HepG2 (cell line): ENCODE results near the gene KCTD4. TPM values are rescaled to one million over a fixed set of nuclear protein-coding genes. Genes with fewer than 3 reads are reported as not detected.

ENCODE experiments used
- ATAC-seq: fragments of 200-7000 bp; cut with Tn5 transposase; 3 replicates; pipeline ENCODE4 v1.9.1; 2020; ENCODE audit warnings: mild to moderate bottlenecking, moderate library complexity
- BruUV-seq: library from RNA; stranded (reverse); fragments of 400-500 nt; replicated peaks from 2 replicates; lab custom pipeline; 2021; lab: Mats Ljungman, UMichigan
- CTCF ChIA-PET: fragments of 300-600 bp; formaldehyde crosslinking; extraction: SDS; loops from one replicate; lab custom pipeline; 2021; ENCODE audit warnings: low total read pairs, inconsistent platforms, low intra/inter-chr PET ratio; lab: Yijun Ruan, JAX
- POLR2A ChIA-PET: fragments of 350-600 bp; sonication (Branson Sonifier 250); formaldehyde crosslinking; loops from one replicate; lab custom pipeline; 2020; ENCODE audit warnings: antibody characterized with exemption, inconsistent platforms; lab: Yijun Ruan, JAX
- DNase-seq: peaks from one replicate; pipeline ENCODE4 v3.0.0-alpha.2; 2015; ENCODE audit warnings: low spot score
- FAIRE-seq: peaks from 3 replicates; lab custom pipeline; 2011; peaks lifted over from hg19 to GRCh38; lab: Jason Lieb, UNC
- H2AFZ ChIP-seq: one replicate; pipeline ENCODE4 v1.6.1; 2011; ENCODE audit warnings: low read length, inconsistent platforms
- H3K27ac ChIP-seq: fragments of 300-600 bp; 3 replicates; pipeline ENCODE4 v1.8.0; 2011; ENCODE audit warnings: mixed run types, mild to moderate bottlenecking, mixed read lengths, low read length, inconsistent platforms; ENCODE audit not compliant: insufficient read depth; ENCODE audit errors: extremely low read length
- H3K27me3 ChIP-seq, 2 experiments: fragments of 200-600 bp in 1 of 2; 2 replicates in 1 of 2; 3 replicates in 1 of 2; pipeline versions ENCODE4 v1.6.0 to v1.8.0; 2011; ENCODE audit warnings: low read length in 2 of 2, mild to moderate bottlenecking in 2 of 2, moderate library complexity in 2 of 2, inconsistent platforms in 1 of 2; ENCODE audit not compliant: insufficient read depth in 2 of 2, control insufficient read depth in 1 of 2
- H3K36me3 ChIP-seq, 2 experiments: fragments of 200-600 bp in 1 of 2; replicated peaks in 1 of 2; 2 replicates in 1 of 2; 3 replicates in 1 of 2; pipeline versions ENCODE4 v1.5.1 to v1.8.0; 2011; ENCODE audit warnings: low read length in 2 of 2, inconsistent platforms in 1 of 2; ENCODE audit not compliant: insufficient read depth in 2 of 2, control insufficient read depth in 1 of 2
- H3K4me1 ChIP-seq: 2 replicates; pipeline ENCODE4 v1.5.1; 2012; ENCODE audit warnings: low read length, inconsistent platforms; ENCODE audit not compliant: insufficient read depth
- H3K4me2 ChIP-seq: 2 replicates; pipeline ENCODE4 v1.6.0; 2011; ENCODE audit warnings: low read depth, low read length, inconsistent platforms
- H3K4me3 ChIP-seq, 3 experiments: fragments of 200-600 bp in 1 of 3; sonication (generic), shearing (Covaris generic) in 1 of 3; replicated peaks in 1 of 3; 2 replicates each; pipeline ENCODE4 v1.5.1; 2011 to 2016; ENCODE audit warnings: low read length in 3 of 3, inconsistent platforms in 2 of 3, low read depth in 2 of 3, mild to moderate bottlenecking in 2 of 3, control low read depth in 1 of 3, mixed read lengths in 1 of 3; ENCODE audit not compliant: insufficient read depth in 1 of 3
- H3K79me2 ChIP-seq: one replicate; pipeline ENCODE4 v1.6.1; 2011; ENCODE audit warnings: low read length, inconsistent platforms; ENCODE audit not compliant: insufficient read depth
- H3K9ac ChIP-seq: 2 replicates; pipeline ENCODE4 v1.6.0; 2011; ENCODE audit warnings: mild to moderate bottlenecking, low read depth, low read length, inconsistent platforms; ENCODE audit not compliant: insufficient read depth
- H3K9me3 ChIP-seq: 2 replicates; pipeline ENCODE4 v1.5.1; 2012; ENCODE audit warnings: mild to moderate bottlenecking, low read length
- H4K20me1 ChIP-seq: 2 replicates; pipeline ENCODE4 v1.6.0; 2011; ENCODE audit warnings: inconsistent platforms, mild to moderate bottlenecking, low read length, moderate library complexity; ENCODE audit not compliant: insufficient read depth
- CREM ChIP-seq, 2 experiments: sonication (generic) in 1 of 2; formaldehyde crosslinking in 1 of 2; IDR thresholded peaks; 2 replicates each; pipeline versions ENCODE4 v1.4.0 to v1.6.1; 2016 to 2020; ENCODE audit warnings: antibody characterized with exemption in 1 of 2, mild to moderate bottlenecking in 1 of 2, missing genetic modification reagents in 1 of 2
- MEIS2 ChIP-seq: sonication (generic); formaldehyde crosslinking; IDR thresholded peaks from 2 replicates; pipeline ENCODE4 v1.9.0; 2021; ENCODE audit warnings: mild to moderate bottlenecking, missing genetic modification reagents
- NAIF1 ChIP-seq: sonication (generic); formaldehyde crosslinking; IDR thresholded peaks from 2 replicates; pipeline ENCODE4 v1.5.0; 2020; ENCODE audit warnings: mild to moderate bottlenecking, missing genetic modification reagents, borderline replicate concordance
- RELA ChIP-seq: sonication (generic); formaldehyde crosslinking; IDR thresholded peaks from 2 replicates; pipeline ENCODE4 v1.4.0; 2020; ENCODE audit warnings: missing genetic modification reagents
- WGBS: methylation state at CpG from one replicate; pipeline ENCODE4 v1.1.6; 2017; ENCODE audit warnings: low lambda C conversion rate; 5-methylcytosine and 5-hydroxymethylcytosine counted together
- in situ Hi-C: cut with HindIII; loops from 2 replicates; pipeline ENCODE4 v1.10.0; 2017; ENCODE audit warnings: low pct_unique_long_range_greater_than_20kb; ENCODE audit not compliant: extremely low pct_ligation_motif_present
- intact Hi-C: fragments of 100-400 bp; cut with micrococcal nuclease; formaldehyde crosslinking; loops from one replicate; pipeline ENCODE4 v1.10.0; 2022; ENCODE audit not compliant: unreplicated experiment
- polyA plus RNA-seq, 8 experiments: library from polyadenylated mRNA; depleted of rRNA in 3 of 8; stranded (reverse) in 7 of 8; unstranded in 1 of 8; fragments of >200 nt; fragmentation: Illumina TruSeq in 4 of 8; extraction: Trizol in 4 of 8; gene quantifications; 2 replicates each; pipeline versions ENCODE4 v1.2.1 to v1.2.3, GENCODE V29; 2011 to 2016; ENCODE audit warnings: low read depth in 4 of 8, missing spikeins in 1 of 8, mixed read lengths in 1 of 8; ENCODE audit not compliant: insufficient read depth in 1 of 8
- total RNA-seq, 5 experiments: library from RNA; depleted of rRNA; stranded (reverse); fragments of >200 nt; fragmentation: Illumina TruSeq; extraction: Trizol; gene quantifications; 2 replicates each; pipeline ENCODE4 v1.2.3, GENCODE V29; 2016; ENCODE audit warnings: low read depth in 1 of 5
- TF ChIP-seq, protein P1 (sequence below): sonication (generic); formaldehyde crosslinking; conservative IDR thresholded peaks from 2 replicates; pipeline ENCODE4 v1.4.0; 2020; ENCODE audit warnings: missing genetic modification reagents
- TF ChIP-seq, protein P2 (sequence below): sonication (generic); formaldehyde crosslinking; IDR thresholded peaks from 2 replicates; pipeline ENCODE4 v1.5.0; 2020; ENCODE audit warnings: mild to moderate bottlenecking, missing genetic modification reagents

The KCTD4 gene
- total and polyA plus RNA-seq, 2 of the 13 experiments (the other 11 are each of a cell fraction or from before 2014, with no cell fraction given) = not detected

DNA sequence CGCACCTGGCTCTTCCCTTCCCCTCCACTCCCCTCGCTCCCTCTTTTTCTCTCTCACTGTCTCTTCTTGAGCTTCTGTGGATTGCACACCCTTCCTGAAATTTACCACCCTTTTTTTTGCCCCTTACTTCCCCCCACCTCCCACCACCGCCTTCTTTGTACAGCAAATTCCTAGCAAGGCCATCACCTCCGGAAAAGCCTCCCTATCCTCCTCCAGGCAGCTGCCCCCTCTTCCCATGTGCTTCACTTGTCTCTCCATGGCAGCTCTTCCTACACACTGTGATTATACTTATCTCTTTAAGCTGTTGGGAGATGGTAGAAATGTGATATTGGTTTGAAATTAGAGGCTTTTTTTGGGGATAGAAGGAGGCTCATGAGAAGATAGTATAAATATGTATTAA is 28.3 kb upstream of the KCTD4 start:
- WGBS = 96% methylated on average over 4 of the region's 4 CpGs
- CTCF ChIA-PET = no interaction called here
- no peak for FAIRE-seq

More for the DNA sequence above, 28.3 kb upstream of the KCTD4 start:
- TF ChIP-seq, protein P1, sequence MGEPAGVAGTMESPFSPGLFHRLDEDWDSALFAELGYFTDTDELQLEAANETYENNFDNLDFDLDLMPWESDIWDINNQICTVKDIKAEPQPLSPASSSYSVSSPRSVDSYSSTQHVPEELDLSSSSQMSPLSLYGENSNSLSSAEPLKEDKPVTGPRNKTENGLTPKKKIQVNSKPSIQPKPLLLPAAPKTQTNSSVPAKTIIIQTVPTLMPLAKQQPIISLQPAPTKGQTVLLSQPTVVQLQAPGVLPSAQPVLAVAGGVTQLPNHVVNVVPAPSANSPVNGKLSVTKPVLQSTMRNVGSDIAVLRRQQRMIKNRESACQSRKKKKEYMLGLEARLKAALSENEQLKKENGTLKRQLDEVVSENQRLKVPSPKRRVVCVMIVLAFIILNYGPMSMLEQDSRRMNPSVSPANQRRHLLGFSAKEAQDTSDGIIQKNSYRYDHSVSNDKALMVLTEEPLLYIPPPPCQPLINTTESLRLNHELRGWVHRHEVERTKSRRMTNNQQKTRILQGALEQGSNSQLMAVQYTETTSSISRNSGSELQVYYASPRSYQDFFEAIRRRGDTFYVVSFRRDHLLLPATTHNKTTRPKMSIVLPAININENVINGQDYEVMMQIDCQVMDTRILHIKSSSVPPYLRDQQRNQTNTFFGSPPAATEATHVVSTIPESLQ (CRISPR knock-in tag) = no peak
- TF ChIP-seq NAIF1 (CRISPR knock-in tag) (no peak), CREM (IDR thresholded peaks at IDR 0.05) (no peak), CREM (CRISPR knock-in tag; IDR thresholded peaks at IDR 0.05) (no peak), RELA (CRISPR knock-in tag) (no peak), MEIS2 (CRISPR knock-in tag) (no peak)
- TF ChIP-seq, protein P2, sequence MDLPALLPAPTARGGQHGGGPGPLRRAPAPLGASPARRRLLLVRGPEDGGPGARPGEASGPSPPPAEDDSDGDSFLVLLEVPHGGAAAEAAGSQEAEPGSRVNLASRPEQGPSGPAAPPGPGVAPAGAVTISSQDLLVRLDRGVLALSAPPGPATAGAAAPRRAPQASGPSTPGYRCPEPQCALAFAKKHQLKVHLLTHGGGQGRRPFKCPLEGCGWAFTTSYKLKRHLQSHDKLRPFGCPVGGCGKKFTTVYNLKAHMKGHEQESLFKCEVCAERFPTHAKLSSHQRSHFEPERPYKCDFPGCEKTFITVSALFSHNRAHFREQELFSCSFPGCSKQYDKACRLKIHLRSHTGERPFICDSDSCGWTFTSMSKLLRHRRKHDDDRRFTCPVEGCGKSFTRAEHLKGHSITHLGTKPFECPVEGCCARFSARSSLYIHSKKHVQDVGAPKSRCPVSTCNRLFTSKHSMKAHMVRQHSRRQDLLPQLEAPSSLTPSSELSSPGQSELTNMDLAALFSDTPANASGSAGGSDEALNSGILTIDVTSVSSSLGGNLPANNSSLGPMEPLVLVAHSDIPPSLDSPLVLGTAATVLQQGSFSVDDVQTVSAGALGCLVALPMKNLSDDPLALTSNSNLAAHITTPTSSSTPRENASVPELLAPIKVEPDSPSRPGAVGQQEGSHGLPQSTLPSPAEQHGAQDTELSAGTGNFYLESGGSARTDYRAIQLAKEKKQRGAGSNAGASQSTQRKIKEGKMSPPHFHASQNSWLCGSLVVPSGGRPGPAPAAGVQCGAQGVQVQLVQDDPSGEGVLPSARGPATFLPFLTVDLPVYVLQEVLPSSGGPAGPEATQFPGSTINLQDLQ (CRISPR knock-in tag) = no peak
- Histone ChIP-seq H3K36me3 (no peaks in the 10 kb centered on the region), H3K79me2 (no peaks in the 10 kb centered on the region), H3K27ac (no peak overlapping the region), H3K9ac (no peak overlapping the region), H3K4me2 (no peak overlapping the region), H4K20me1 (no peaks in the 10 kb centered on the region), H3K27me3 (no peaks in the 10 kb centered on the region), H2AFZ (no peak overlapping the region), H3K9me3 (no peaks in the 10 kb centered on the region), H3K4me3 (no peak overlapping the region), H3K4me1 (no peaks in the 10 kb centered on the region)
- no TSS peak for BruUV-seq
- in situ Hi-C loops = no loop called here
- DNase-seq = no peak
- ATAC-seq = no peak
- POLR2A ChIA-PET = no interaction called here
- intact Hi-C loops = no loop called here
